Glutamatergic neuron (in vitro differentiated cells): ENCODE results near the gene GRIK3. TPM values are rescaled to one million over a fixed set of nuclear protein-coding genes. Genes with fewer than 3 reads are reported as not detected.
A peak's percentile ranks its signal among the peaks of the same experiment; 100 is the strongest.

ENCODE experiments used
- DNase-seq: peaks from one replicate; pipeline ENCODE4 v3.0.0; 2022
- H3K27ac Mint-ChIP-seq: one replicate; pipeline ENCODE4 v1.8.0; 2020; ENCODE audit warnings: mild to moderate bottlenecking, mixed read lengths, inconsistent platforms; ENCODE audit not compliant: unreplicated experiment
- H3K27me3 Mint-ChIP-seq: one replicate; pipeline ENCODE4 v1.8.0; 2020; ENCODE audit warnings: mild to moderate bottlenecking, moderate library complexity, mixed read lengths, inconsistent platforms; ENCODE audit not compliant: unreplicated experiment
- H3K36me3 Mint-ChIP-seq: one replicate; pipeline ENCODE4 v1.8.0; 2020; ENCODE audit warnings: mild to moderate bottlenecking, mixed read lengths, inconsistent platforms; ENCODE audit not compliant: unreplicated experiment
- H3K4me1 Mint-ChIP-seq: one replicate; pipeline ENCODE4 v1.8.0; 2020; ENCODE audit warnings: mild to moderate bottlenecking, low read depth, mixed read lengths, inconsistent platforms; ENCODE audit not compliant: unreplicated experiment
- H3K4me3 Mint-ChIP-seq: one replicate; pipeline ENCODE4 v1.8.0; 2020; ENCODE audit warnings: mild to moderate bottlenecking, mixed read lengths, inconsistent platforms; ENCODE audit not compliant: unreplicated experiment
- H3K9me3 Mint-ChIP-seq: one replicate; pipeline ENCODE4 v1.8.0; 2020; ENCODE audit warnings: mild to moderate bottlenecking, moderate library complexity, mixed read lengths, inconsistent platforms; ENCODE audit not compliant: unreplicated experiment
- CTCF ChIP-seq: fragments of 200-600 bp; sonication (generic); IDR thresholded peaks from one replicate; pipeline ENCODE4 v1.5.0; 2021; ENCODE audit not compliant: partially characterized antibody, unreplicated experiment
- total RNA-seq: library from RNA; stranded (reverse); fragmentation: NEBNext Ultra II Directional; extraction: Animal tissue kit (Norgen Biotek cat#: 25700); gene quantifications from one replicate; pipeline ENCODE4 v1.2.1, GENCODE V29; 2021; ENCODE audit not compliant: unreplicated experiment

GRIK3 gene
- total RNA-seq, 1 donor from 2014 or later = 60.1 TPM

- no peak for DNase-seq
- H3K36me3 Mint-ChIP-seq = no peaks in the 10 kb centered on the region
- no peaks in the 10 kb centered on the region for H3K27me3 Mint-ChIP-seq
- no peaks in the 10 kb centered on the region for H3K4me1 Mint-ChIP-seq
- no peak for TF ChIP-seq CTCF
- no peak overlapping the region for H3K27ac Mint-ChIP-seq
- no peaks in the 10 kb centered on the region for H3K9me3 Mint-ChIP-seq
- no peak overlapping the region for H3K4me3 Mint-ChIP-seq
Observed at GRCh38 chr1:36889478-36890226, 144.7 kb downstream of the GRIK3 start.

DNA sequence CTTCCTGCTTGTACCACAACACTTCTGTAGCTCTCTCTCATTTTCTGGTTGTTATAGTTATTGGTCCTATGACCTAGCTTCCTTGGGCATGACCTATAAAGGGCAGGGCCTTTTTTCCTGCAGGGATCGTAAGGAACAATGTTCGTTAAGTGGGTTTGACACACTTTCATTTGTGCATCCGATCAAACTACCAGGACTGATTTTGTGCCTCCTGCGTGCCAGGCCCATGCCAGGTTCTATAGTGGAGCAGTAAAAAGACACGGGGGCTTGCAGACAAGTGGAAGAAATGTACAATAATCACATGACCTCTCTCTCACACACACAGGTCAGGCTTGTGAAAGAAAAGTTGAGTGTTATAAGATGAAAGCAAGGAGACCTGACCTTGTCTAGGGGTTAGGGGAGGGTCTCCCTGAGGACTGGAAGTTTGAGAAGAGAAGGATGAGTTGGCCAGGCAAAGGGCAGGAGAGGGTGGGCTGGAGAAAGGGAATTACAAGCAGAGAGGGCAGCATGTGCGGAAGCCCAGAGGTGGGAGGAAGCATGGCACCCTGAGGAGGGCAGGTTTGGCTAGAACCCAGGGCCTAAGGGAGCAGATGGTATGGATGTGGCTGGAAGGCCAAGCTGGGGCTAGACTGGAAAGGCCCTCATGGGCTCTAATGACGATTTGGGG lies 145.4 kb downstream of the GRIK3 start:
- Mint-ChIP-seq H3K27me3 (no peaks in the 10 kb centered on the region), H3K36me3 (no peaks in the 10 kb centered on the region), H3K9me3 (no peaks in the 10 kb centered on the region), H3K4me3 (no peak overlapping the region), H3K4me1 (no peaks in the 10 kb centered on the region), H3K27ac (no peak overlapping the region)
- no peak for DNase-seq
- no peak for TF ChIP-seq CTCF

GRCh38 chr1:36885540-36886357 lies 148.6 kb downstream of the GRIK3 start:
- Mint-ChIP-seq H3K4me1 (no peaks in the 10 kb centered on the region), H3K9me3 (peaks cover 7% of the 10 kb centered on the region), H3K27ac (no peak overlapping the region), H3K36me3 (peaks cover 3% of the 10 kb centered on the region), H3K27me3 (no peaks in the 10 kb centered on the region), H3K4me3 (peak overlapping the region; percentile 27)
- DNase-seq = no peak
- TF ChIP-seq CTCF = no peak

- TF ChIP-seq CTCF = no peak
- Mint-ChIP-seq H3K27me3 (no peaks in the 10 kb centered on the region), H3K9me3 (peaks cover 7% of the 10 kb centered on the region), H3K4me3 (no peak overlapping the region), H3K4me1 (no peaks in the 10 kb centered on the region), H3K27ac (no peak overlapping the region), H3K36me3 (peaks cover 3% of the 10 kb centered on the region)
- DNase-seq = no peak
Observed at GRCh38 chr1:36884801-36885200, 149.5 kb downstream of the GRIK3 start.
